GM12874 (cell line): ENCODE measurements around the gene TMCO6.

Source experiments
- CTCF ChIP-seq: IDR thresholded peaks from 2 replicates; pipeline ENCODE4 v1.5.1; 2011; ENCODE audit warnings: low read depth, mild to moderate bottlenecking, control low read depth, low read length, moderate library complexity; ENCODE audit not compliant: insufficient read depth

The TMCO6 gene

GRCh38 chr5:140639148-140639981 lies at the start of gene TMCO6:
TMCO6 (plus strand) TSS chr5:140639451; CDS start chr5:140639528, 77 bp downstream.
- TF ChIP-seq CTCF, result peak; percentile 77

- TF ChIP-seq CTCF, result no peak
Observed at GRCh38 chr5:140590861-140591260, 48.4 kb upstream of the TMCO6 start.

GRCh38 chr5:140591747-140592372 lies 47.4 kb upstream of the TMCO6 start:
- TF ChIP-seq CTCF, result no peak

- TF ChIP-seq CTCF, result no peak
Observed at GRCh38 chr5:140594169-140594568, 45.1 kb upstream of the TMCO6 start.

- TF ChIP-seq CTCF, result no peak
Observed at GRCh38 chr5:140595538-140596300, 43.5 kb upstream of the TMCO6 start.

GRCh38 chr5:140596321-140596741 lies 42.9 kb upstream of the TMCO6 start:
- TF ChIP-seq CTCF, result no peak

GRCh38 chr5:140598836-140599235 lies 40.4 kb upstream of the TMCO6 start:
- no peak for TF ChIP-seq CTCF
